Raji (cell line): ENCODE measurements around the gene FGF9.

Experiments used
- POLR2A ChIP-seq: IDR thresholded peaks from 2 replicates; pipeline ENCODE4 v1.6.1; 2011; ENCODE audit warnings: low read depth, low read length, control low read depth; ENCODE audit not compliant: insufficient read depth

FGF9 gene

GRCh38 chr13:21670883-21671619, at the start of gene FGF9:
TSS of gene FGF9 (plus strand) at chr13:21671073. CDS start at chr13:21671913, 840 bp downstream.
- TF ChIP-seq POLR2A, result peak; percentile 54

GRCh38 chr13:21625366-21625765, 45.5 kb upstream of the FGF9 start:
- no peak for TF ChIP-seq POLR2A

- TF ChIP-seq POLR2A, result no peak
Observed at GRCh38 chr13:21632196-21632595, 38.7 kb upstream of the FGF9 start.

GRCh38 chr13:21636656-21637055, 34.2 kb upstream of the FGF9 start:
- TF ChIP-seq POLR2A, result no peak

GRCh38 chr13:21637296-21637695, 33.6 kb upstream of the FGF9 start:
- no peak for TF ChIP-seq POLR2A

- no peak for TF ChIP-seq POLR2A
Observed at GRCh38 chr13:21638319-21639282, 32.3 kb upstream of the FGF9 start.

GRCh38 chr13:21639561-21639960, 31.3 kb upstream of the FGF9 start:
- TF ChIP-seq POLR2A, result no peak

GRCh38 chr13:21641629-21642028, 29.2 kb upstream of the FGF9 start:
- no peak for TF ChIP-seq POLR2A

- TF ChIP-seq POLR2A, result no peak
Observed at GRCh38 chr13:21657538-21657937, 13.3 kb upstream of the FGF9 start.

- TF ChIP-seq POLR2A, result no peak
Observed at GRCh38 chr13:21659087-21659486, 11.8 kb upstream of the FGF9 start.

- no peak for TF ChIP-seq POLR2A
Observed at GRCh38 chr13:21661097-21661909, 9.6 kb upstream of the FGF9 start.

- TF ChIP-seq POLR2A, result no peak
Observed at GRCh38 chr13:21663197-21663596, 7.7 kb upstream of the FGF9 start.

GRCh38 chr13:21668732-21669275, 2.1 kb upstream of the FGF9 start:
- TF ChIP-seq POLR2A, result no peak

- no peak for TF ChIP-seq POLR2A
Observed at GRCh38 chr13:21670006-21670882, 629 bp upstream of the FGF9 start.

GRCh38 chr13:21671620-21672286, 880 bp downstream of the FGF9 start:
- TF ChIP-seq POLR2A, result no peak
